Smooth muscle cell (in vitro differentiated cells): ENCODE data around the gene CDK18. TPM values are rescaled to one million over a fixed set of nuclear protein-coding genes. Genes with fewer than 3 reads are reported as not detected.

Experiments used
- DNase-seq: peaks from one replicate; lab custom pipeline; 2025; ENCODE audit not compliant: unreplicated experiment; lab: John Stamatoyannopoulos, UW
- H2AFZ ChIP-seq: fragments of 200-600 bp; sonication (generic); 2 replicates; pipeline ENCODE4 v1.6.0; 2016; ENCODE audit warnings: antibody characterized with exemption, low read depth, mild to moderate bottlenecking
- H3F3A ChIP-seq: fragments of 200-600 bp; sonication (generic); 2 replicates; pipeline ENCODE4 v1.6.0; 2017; ENCODE audit warnings: antibody characterized with exemption, low read depth
- H3K27ac ChIP-seq: fragments of 200-600 bp; sonication (generic); 2 replicates; pipeline ENCODE4 v1.5.1; 2016; ENCODE audit warnings: low read depth, mild to moderate bottlenecking
- H3K27me3 ChIP-seq: fragments of 200-600 bp; sonication (generic); 2 replicates; pipeline ENCODE4 v1.6.1; 2016; ENCODE audit warnings: low read depth, mild to moderate bottlenecking
- H3K36me3 ChIP-seq: fragments of 200-600 bp; sonication (generic); 2 replicates; pipeline ENCODE4 v1.5.1; 2016; ENCODE audit warnings: low read depth
- H3K4me1 ChIP-seq: fragments of 200-600 bp; sonication (generic); 2 replicates; pipeline ENCODE4 v1.5.1; 2016; ENCODE audit warnings: low read depth
- H3K4me2 ChIP-seq: fragments of 200-600 bp; sonication (generic); 2 replicates; pipeline ENCODE4 v1.6.0; 2016; ENCODE audit warnings: mild to moderate bottlenecking
- H3K4me3 ChIP-seq: fragments of 200-600 bp; sonication (generic); 2 replicates; pipeline ENCODE4 v1.5.1; 2016; ENCODE audit warnings: mild to moderate bottlenecking
- H3K79me2 ChIP-seq: fragments of 200-600 bp; sonication (generic); 2 replicates; pipeline ENCODE4 v1.6.0; 2016; ENCODE audit warnings: low read depth, mild to moderate bottlenecking
- H3K9ac ChIP-seq: fragments of 200-600 bp; sonication (generic); 2 replicates; pipeline ENCODE4 v1.6.0; 2016; ENCODE audit warnings: low read depth
- H3K9me3 ChIP-seq: fragments of 200-600 bp; sonication (generic); replicated peaks from 2 replicates; pipeline ENCODE4 v1.5.1; 2016; ENCODE audit warnings: low read depth
- H4K20me1 ChIP-seq: fragments of 200-600 bp; sonication (generic); 2 replicates; pipeline ENCODE4 v1.6.0; 2016; ENCODE audit warnings: low read depth
- WGBS: methylation state at CpG from one replicate; pipeline ENCODE4 v1.1.7; 2016; ENCODE audit warnings: low lambda C conversion rate; 5-methylcytosine and 5-hydroxymethylcytosine counted together
- polyA plus RNA-seq: library from polyadenylated mRNA; unstranded; fragments of >200 nt; fragmentation: Nextera tagmentation; extraction: Ambion mirVana; gene quantifications from 2 replicates; pipeline ENCODE4 v1.2.1, GENCODE V29; 2016
- total RNA-seq: library from RNA; depleted of rRNA; stranded (reverse); fragments of >200 nt; gene quantifications from 2 replicates; pipeline ENCODE4 v1.2.3, GENCODE V29; 2014
- TF ChIP-seq, protein P1 (sequence below): fragments of 200-600 bp; sonication (generic); IDR thresholded peaks from 2 replicates; pipeline ENCODE4 v1.5.1; 2017; ENCODE audit warnings: borderline replicate concordance, mild to moderate bottlenecking, antibody characterized with exemption; ENCODE audit not compliant: insufficient read depth, poor library complexity, severe bottlenecking

CDK18 gene
- total and polyA plus RNA-seq, 2 experiments from 2014 or later: 6.1 TPM

DNA sequence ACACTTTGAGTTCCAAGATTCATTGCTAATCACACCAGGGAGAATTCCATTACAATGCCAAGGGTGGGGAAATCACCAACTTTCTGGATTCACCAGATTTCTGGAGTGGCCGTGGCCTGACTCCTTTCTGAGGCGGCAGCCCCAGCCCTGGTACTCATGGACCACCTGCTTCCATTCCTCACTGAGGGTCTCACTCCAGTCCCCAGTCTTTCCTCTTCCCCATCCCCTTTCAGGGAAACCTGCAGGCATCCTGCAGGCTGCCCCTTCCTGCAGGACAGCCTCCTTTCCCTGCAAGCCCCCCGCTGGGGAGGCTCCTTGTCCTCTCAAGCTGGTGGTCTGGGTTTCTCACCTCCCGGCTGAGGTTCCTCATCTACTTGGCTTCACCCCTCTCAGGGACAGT is 12.7 kb upstream of the CDK18 start:
- no peak overlapping the region for H2AFZ ChIP-seq
- no peak for DNase-seq
- no peak overlapping the region for H3K4me3 ChIP-seq
- 45% methylated on average over 4 of the region's 4 CpGs for WGBS
- H3K9me3 ChIP-seq: no peaks in the 10 kb centered on the region
- H4K20me1 ChIP-seq: no peaks in the 10 kb centered on the region
- TF ChIP-seq, protein P1, sequence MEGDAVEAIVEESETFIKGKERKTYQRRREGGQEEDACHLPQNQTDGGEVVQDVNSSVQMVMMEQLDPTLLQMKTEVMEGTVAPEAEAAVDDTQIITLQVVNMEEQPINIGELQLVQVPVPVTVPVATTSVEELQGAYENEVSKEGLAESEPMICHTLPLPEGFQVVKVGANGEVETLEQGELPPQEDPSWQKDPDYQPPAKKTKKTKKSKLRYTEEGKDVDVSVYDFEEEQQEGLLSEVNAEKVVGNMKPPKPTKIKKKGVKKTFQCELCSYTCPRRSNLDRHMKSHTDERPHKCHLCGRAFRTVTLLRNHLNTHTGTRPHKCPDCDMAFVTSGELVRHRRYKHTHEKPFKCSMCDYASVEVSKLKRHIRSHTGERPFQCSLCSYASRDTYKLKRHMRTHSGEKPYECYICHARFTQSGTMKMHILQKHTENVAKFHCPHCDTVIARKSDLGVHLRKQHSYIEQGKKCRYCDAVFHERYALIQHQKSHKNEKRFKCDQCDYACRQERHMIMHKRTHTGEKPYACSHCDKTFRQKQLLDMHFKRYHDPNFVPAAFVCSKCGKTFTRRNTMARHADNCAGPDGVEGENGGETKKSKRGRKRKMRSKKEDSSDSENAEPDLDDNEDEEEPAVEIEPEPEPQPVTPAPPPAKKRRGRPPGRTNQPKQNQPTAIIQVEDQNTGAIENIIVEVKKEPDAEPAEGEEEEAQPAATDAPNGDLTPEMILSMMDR: no peak
- H3K4me2 ChIP-seq: no peak overlapping the region
- H3K79me2 ChIP-seq: no peaks in the 10 kb centered on the region
- no peak overlapping the region for H3K27ac ChIP-seq
- peaks cover 13% of the 10 kb centered on the region for H3K4me1 ChIP-seq
- H3K27me3 ChIP-seq: peaks cover 10% of the 10 kb centered on the region
- H3F3A ChIP-seq: no peaks in the 10 kb centered on the region
- H3K9ac ChIP-seq: no peak overlapping the region
- H3K36me3 ChIP-seq: no peaks in the 10 kb centered on the region

DNA sequence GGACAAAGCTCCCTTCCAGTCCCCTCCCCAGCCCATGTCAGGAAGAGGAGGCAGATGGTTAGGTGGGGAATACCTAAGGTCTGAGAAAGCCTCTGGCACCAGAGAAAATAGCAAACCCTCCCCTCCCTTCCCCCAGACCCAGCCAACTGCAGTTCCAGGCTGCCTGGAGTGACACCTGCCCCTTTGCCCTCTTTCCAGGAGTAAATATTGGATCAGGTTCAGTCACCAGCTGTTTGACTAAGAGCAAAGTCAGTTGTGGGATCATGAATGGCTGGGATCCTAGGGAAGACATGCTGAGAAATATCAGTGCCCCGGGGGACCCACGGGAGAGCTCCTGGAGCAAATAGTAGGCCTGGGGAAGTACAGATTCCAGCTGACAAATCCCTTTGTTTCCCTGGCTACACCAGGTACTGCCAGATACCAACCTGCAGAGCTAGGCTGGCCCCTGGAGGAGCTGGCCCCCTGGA is 12.2 kb upstream of the CDK18 start:
- H3K4me1 ChIP-seq: peaks cover 13% of the 10 kb centered on the region
- no peaks in the 10 kb centered on the region for H3K79me2 ChIP-seq
- 66% methylated on average over 2 of the region's 2 CpGs for WGBS
- no peaks in the 10 kb centered on the region for H3K36me3 ChIP-seq
- no peak for DNase-seq
- H3K4me2 ChIP-seq: no peak overlapping the region
- H3K27me3 ChIP-seq: peaks cover 10% of the 10 kb centered on the region
- no peak overlapping the region for H2AFZ ChIP-seq
- H3K4me3 ChIP-seq: no peak overlapping the region
- no peak overlapping the region for H3K9ac ChIP-seq
- TF ChIP-seq, protein P1: no peak
- H3F3A ChIP-seq: no peaks in the 10 kb centered on the region
- H4K20me1 ChIP-seq: no peaks in the 10 kb centered on the region
- H3K27ac ChIP-seq: no peak overlapping the region
- H3K9me3 ChIP-seq: no peaks in the 10 kb centered on the region

- Histone ChIP-seq H3K9me3 (no peaks in the 10 kb centered on the region), H3K4me3 (no peak overlapping the region), H3K4me1 (peaks cover 13% of the 10 kb centered on the region), H3K4me2 (peak overlapping the region; percentile 63), H3F3A (no peaks in the 10 kb centered on the region), H2AFZ (no peak overlapping the region), H3K9ac (no peak overlapping the region), H4K20me1 (no peaks in the 10 kb centered on the region), H3K36me3 (no peaks in the 10 kb centered on the region), H3K79me2 (no peaks in the 10 kb centered on the region), H3K27ac (no peak overlapping the region), H3K27me3 (peaks cover 10% of the 10 kb centered on the region)
- TF ChIP-seq, protein P1: no peak
- 65% methylated on average over 7 of the region's 7 CpGs for WGBS
- no peak for DNase-seq
Observed at GRCh38 chr1:205492774-205493173, 11.7 kb upstream of the CDK18 start.
